Tibial nerve (tissue), 4 donors: Measurements from ENCODE around the gene TSPAN15. TPM values are rescaled to one million over a fixed set of nuclear protein-coding genes. Genes with fewer than 3 reads are reported as not detected.
A peak's percentile ranks its signal among the peaks of the same experiment; 100 is the strongest.

Source experiments
- DNase-seq, 2 donors: peaks; one replicate each; pipeline ENCODE4 v3.0.0-alpha.2; 2019; ENCODE audit warnings: low spot score in 2 of 2
- H3K27ac ChIP-seq, 4 donors: fragments of 200-600 bp; sonication (generic) in 3 of 4; one replicate each; pipeline ENCODE4 v1.5.1; 2017 to 2019; ENCODE audit warnings: mild to moderate bottlenecking in 1 of 4
- H3K27me3 ChIP-seq, 2 donors: fragments of 200-600 bp; sonication (generic) in 1 of 2; one replicate each; pipeline versions ENCODE4 v1.5.1 to v1.6.0; 2017 to 2019
- H3K36me3 ChIP-seq, 3 donors: fragments of 200-600 bp; sonication (generic); one replicate each; pipeline ENCODE4 v1.5.1; 2018 to 2019
- H3K4me1 ChIP-seq, 4 donors: fragments of 200-600 bp; sonication (generic) in 3 of 4; one replicate each; pipeline ENCODE4 v1.5.1; 2017 to 2019
- H3K4me3 ChIP-seq, 4 donors: fragments of 200-600 bp; sonication (generic) in 3 of 4; one replicate each; pipeline ENCODE4 v1.5.1; 2017 to 2019; ENCODE audit warnings: mild to moderate bottlenecking in 1 of 4, moderate library complexity in 1 of 4
- H3K9me3 ChIP-seq, 4 donors: fragments of 200-600 bp; sonication (generic) in 3 of 4; one replicate each; pipeline ENCODE4 v1.5.1; 2017 to 2019
- CTCF ChIP-seq, 5 experiments: fragments of 200-600 bp in 3 of 5; fragments of 450-650 bp in 2 of 5; sonication (generic) in 3 of 5; IDR thresholded peaks; one replicate each; pipeline ENCODE4 v1.5.1; 2016 to 2019; ENCODE audit warnings: antibody characterized with exemption in 5 of 5, mild to moderate bottlenecking in 3 of 5, moderate library complexity in 2 of 5
- EP300 ChIP-seq, 2 donors: sonication (generic); formaldehyde crosslinking; IDR thresholded peaks; one replicate each; pipeline ENCODE4 v1.6.1; 2017; ENCODE audit warnings: antibody characterized with exemption in 2 of 2, mild to moderate bottlenecking in 1 of 2
- POLR2A ChIP-seq, 2 donors: fragments of 450-650 bp; IDR thresholded peaks; one replicate each; pipeline ENCODE4 v1.6.1; 2017; ENCODE audit warnings: antibody characterized with exemption in 2 of 2, mild to moderate bottlenecking in 2 of 2, moderate library complexity in 2 of 2
- WGBS, 2 donors: methylation state at CpG; one replicate each; pipeline ENCODE4 v1.1.5; 2018; 5-methylcytosine and 5-hydroxymethylcytosine counted together
- total RNA-seq, 4 donors: library from RNA; depleted of rRNA; stranded (reverse); fragments of >200 nt; gene quantifications; one replicate each; pipeline ENCODE4 v1.1.0, GENCODE V29; 2016

TSPAN15 gene
- total RNA-seq, 4 donors from 2014 or later = 46.9 to 117 (median 92.7) TPM

GRCh38 chr10:69451784-69452251 is 553 bp downstream of the TSPAN15 start:
- Histone ChIP-seq H3K27ac (peak overlapping the region; percentile 73 to 93 (median 84)), H3K36me3 (no peaks in the 10 kb centered on the region), H3K9me3 (no peaks in the 10 kb centered on the region), H3K4me1 (peaks cover 0 to 65% (median 16%) of the 10 kb centered on the region in 4 donors), H3K27me3 (no peaks in the 10 kb centered on the region), H3K4me3 (peak overlapping the region; percentile 63 to 92 (median 83))
- TF ChIP-seq CTCF (IDR thresholded peaks at IDR 0.05) (no peak), POLR2A (IDR thresholded peaks at IDR 0.05) (no peak), EP300 (IDR thresholded peaks at IDR 0.05) (no peak)
- WGBS, 2 donors = 8 to 11% methylated on average over 20 to 35 of the region's 38 CpGs
- no peak for DNase-seq

GRCh38 chr10:69452676-69453415 is 1.6 kb downstream of the TSPAN15 start:
- H3K27ac ChIP-seq = peak overlapping the region; percentile 17 to 93 (median 84)
- no peak for DNase-seq
- peaks cover 0 to 76% (median 17%) of the 10 kb centered on the region in 4 donors for H3K4me1 ChIP-seq
- H3K9me3 ChIP-seq = no peaks in the 10 kb centered on the region
- no peaks in the 10 kb centered on the region for H3K27me3 ChIP-seq
- TF ChIP-seq POLR2A (IDR thresholded peaks at IDR 0.05) = no peak
- TF ChIP-seq CTCF (IDR thresholded peaks at IDR 0.05) = no peak
- no peak for TF ChIP-seq EP300 (IDR thresholded peaks at IDR 0.05)
- H3K4me3 ChIP-seq = peak overlapping the region in 3 of 4 donors; percentile 63 to 92 (median 88)
- 60 to 64% methylated on average over 6 of the region's 6 CpGs for WGBS, 2 donors
- H3K36me3 ChIP-seq = no peaks in the 10 kb centered on the region

DNA sequence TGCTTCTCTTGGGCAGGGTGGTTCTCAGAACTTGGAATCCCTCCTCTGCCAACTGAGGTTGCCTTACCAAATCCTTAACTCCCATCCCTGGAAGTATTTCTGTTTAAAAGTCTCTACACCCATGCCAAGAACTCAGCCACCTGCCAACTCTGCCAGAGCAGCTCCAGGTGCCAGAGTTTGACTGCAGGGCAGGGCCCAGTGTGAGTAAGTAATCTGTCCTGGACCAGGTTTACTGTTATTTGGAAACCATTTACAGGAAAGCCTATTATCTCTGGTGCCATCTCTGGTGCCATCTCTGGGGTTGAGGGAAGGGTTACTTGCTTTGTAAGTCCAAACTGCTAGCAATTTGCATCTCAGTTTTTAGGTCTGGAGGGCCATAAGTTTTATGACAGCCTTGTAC is 2.5 kb downstream of the TSPAN15 start:
- no peak for TF ChIP-seq POLR2A (IDR thresholded peaks at IDR 0.05)
- no peak for TF ChIP-seq CTCF (IDR thresholded peaks at IDR 0.05)
- TF ChIP-seq EP300 (IDR thresholded peaks at IDR 0.05) = no peak
- Histone ChIP-seq H3K4me3 (no peak overlapping the region), H3K27ac (peak overlapping the region in 2 of 4 donors; percentile 81 to 93), H3K9me3 (no peaks in the 10 kb centered on the region), H3K27me3 (no peaks in the 10 kb centered on the region), H3K4me1 (peaks cover 0 to 85% (median 22%) of the 10 kb centered on the region in 4 donors), H3K36me3 (no peaks in the 10 kb centered on the region)
- no peak for DNase-seq

GRCh38 chr10:69455006-69455763 is 3.9 kb downstream of the TSPAN15 start:
- Histone ChIP-seq H3K4me3 (no peak overlapping the region), H3K4me1 (peaks cover 0 to 88% (median 30%) of the 10 kb centered on the region in 4 donors), H3K36me3 (no peaks in the 10 kb centered on the region), H3K9me3 (no peaks in the 10 kb centered on the region), H3K27me3 (no peaks in the 10 kb centered on the region), H3K27ac (peak overlapping the region in 2 of 4 donors; percentile 81 to 93)
- DNase-seq = no peak
- TF ChIP-seq POLR2A (IDR thresholded peaks at IDR 0.05) (no peak), EP300 (IDR thresholded peaks at IDR 0.05) (no peak), CTCF (IDR thresholded peaks at IDR 0.05) (no peak)
- WGBS, 2 donors = 65 to 75% methylated on average over 10 of the region's 10 CpGs
